ENCODE data around the gene FTO.
A peak's percentile ranks its signal among the peaks of the same experiment; 100 is the strongest.

Gene FTO

GRCh38 chr16:53910990-53911389 lies 207.0 kb downstream of the FTO start:
- no peak for DNase-seq

- no peak for DNase-seq
These were observed 207.6 kb downstream of the FTO start for GRCh38 chr16:53911513-53911912.

- no peak for DNase-seq
These were observed 208.2 kb downstream of the FTO start for GRCh38 chr16:53912155-53912554.

GRCh38 chr16:53913099-53913870 lies 209.3 kb downstream of the FTO start:
- no peak for DNase-seq

- DNase-seq, result no peak
These were observed 210.0 kb downstream of the FTO start for GRCh38 chr16:53913920-53914319.

- no peak for DNase-seq
These were observed 210.8 kb downstream of the FTO start for GRCh38 chr16:53914736-53915135.

GRCh38 chr16:53915452-53916160 lies 211.7 kb downstream of the FTO start:
- DNase-seq, result no peak

GRCh38 chr16:53920988-53921387 lies 217.0 kb downstream of the FTO start:
- DNase-seq, result no peak

- DNase-seq, result no peak
These were observed 218.3 kb downstream of the FTO start for GRCh38 chr16:53922067-53922806.

- peak; percentile 88 for DNase-seq
These were observed 219.0 kb downstream of the FTO start for GRCh38 chr16:53922807-53923571.

GRCh38 chr16:53924331-53925106 lies 220.6 kb downstream of the FTO start:
- DNase-seq, result no peak

GRCh38 chr16:53925107-53925410 lies 221.1 kb downstream of the FTO start:
- no peak for DNase-seq

GRCh38 chr16:53925526-53925925 lies 221.6 kb downstream of the FTO start:
- DNase-seq, result no peak

GRCh38 chr16:53926209-53926608 lies 222.3 kb downstream of the FTO start:
- DNase-seq, result no peak

GRCh38 chr16:53932975-53933374 lies 229.0 kb downstream of the FTO start:
- no peak for DNase-seq

- no peak for DNase-seq
These were observed 229.5 kb downstream of the FTO start for GRCh38 chr16:53933407-53933806.

GRCh38 chr16:53936052-53936451 lies 232.1 kb downstream of the FTO start:
- no peak for DNase-seq

GRCh38 chr16:53936529-53936928 lies 232.6 kb downstream of the FTO start:
- no peak for DNase-seq

- peak; percentile 47 for DNase-seq
These were observed 233.4 kb downstream of the FTO start for GRCh38 chr16:53937161-53937880.

- DNase-seq, result no peak
These were observed 240.1 kb downstream of the FTO start for GRCh38 chr16:53944025-53944424.

GRCh38 chr16:53945996-53946395 lies 242.0 kb downstream of the FTO start:
- DNase-seq, result peak; percentile 19
